Keratinocyte (primary cell): ENCODE data around the gene CTNNBL1. TPM values are rescaled to one million over a fixed set of nuclear protein-coding genes. Genes with fewer than 3 reads are reported as not detected.

Experiments
- DNase-seq: peaks from one replicate; pipeline ENCODE4 v3.0.0-alpha.2; 2011; ENCODE audit warnings: low read depth, missing footprints, low spot score
- FAIRE-seq: peaks from 2 replicates; lab custom pipeline; 2011; peaks lifted over from hg19 to GRCh38; lab: Jason Lieb, UNC
- H2AFZ ChIP-seq: 2 replicates; pipeline ENCODE4 v1.6.0; 2012; ENCODE audit warnings: low read length, control low read depth, inconsistent platforms; ENCODE audit not compliant: control insufficient read depth
- H3K27ac ChIP-seq: 2 replicates; pipeline ENCODE4 v1.5.1; 2011; ENCODE audit warnings: low read length; ENCODE audit not compliant: control insufficient read depth, insufficient read depth
- H3K27me3 ChIP-seq: 3 replicates; pipeline ENCODE4 v1.6.0; 2011; ENCODE audit warnings: low read length; ENCODE audit not compliant: control insufficient read depth, insufficient read depth; ENCODE audit errors: extremely low read depth
- H3K36me3 ChIP-seq, 2 experiments: 2 replicates in 1 of 2; 3 replicates in 1 of 2; pipeline ENCODE4 v1.5.1; 2011; ENCODE audit warnings: low read length in 2 of 2, mild to moderate bottlenecking in 1 of 2; ENCODE audit not compliant: control insufficient read depth in 2 of 2, insufficient read depth in 2 of 2; ENCODE audit errors: extremely low read depth in 1 of 2
- H3K4me1 ChIP-seq: 3 replicates; pipeline ENCODE4 v1.5.1; 2011; ENCODE audit warnings: low read length; ENCODE audit not compliant: control insufficient read depth, insufficient read depth; ENCODE audit errors: extremely low read depth
- H3K4me2 ChIP-seq: 3 replicates; pipeline ENCODE4 v1.6.0; 2011; ENCODE audit warnings: low read depth, low read length; ENCODE audit not compliant: control insufficient read depth, insufficient read depth; ENCODE audit errors: extremely low read depth
- H3K4me3 ChIP-seq, 3 experiments: fragments of 200-600 bp in 1 of 3; sonication (generic) in 1 of 3; 2 replicates in 2 of 3; 3 replicates in 1 of 3; pipeline ENCODE4 v1.5.1; 2011 to 2016; ENCODE audit warnings: low read length in 3 of 3, mild to moderate bottlenecking in 3 of 3, control low read depth in 2 of 3, inconsistent platforms in 1 of 3, low read depth in 1 of 3, mixed read lengths in 1 of 3, mixed run types in 1 of 3, moderate library complexity in 1 of 3; ENCODE audit not compliant: control insufficient read depth in 2 of 3, insufficient read depth in 2 of 3; ENCODE audit errors: extremely low read depth in 1 of 3
- H3K79me2 ChIP-seq: 2 replicates; pipeline ENCODE4 v1.6.0; 2012; ENCODE audit warnings: low read length; ENCODE audit not compliant: control insufficient read depth, insufficient read depth
- H3K9ac ChIP-seq: 3 replicates; pipeline ENCODE4 v1.6.0; 2011; ENCODE audit warnings: low read length; ENCODE audit not compliant: control insufficient read depth, insufficient read depth; ENCODE audit errors: extremely low read depth
- H3K9me1 ChIP-seq: 3 replicates; pipeline ENCODE4 v1.6.0; 2011; ENCODE audit warnings: low read length; ENCODE audit not compliant: control insufficient read depth, insufficient read depth; ENCODE audit errors: extremely low read depth
- H3K9me3 ChIP-seq: 2 replicates; pipeline ENCODE4 v1.5.1; 2012; ENCODE audit warnings: low read depth, low read length; ENCODE audit not compliant: control insufficient read depth
- H4K20me1 ChIP-seq: 3 replicates; pipeline ENCODE4 v1.6.0; 2011; ENCODE audit warnings: low read length; ENCODE audit not compliant: control insufficient read depth, insufficient read depth; ENCODE audit errors: extremely low read depth
- CTCF ChIP-seq, 3 experiments: IDR thresholded peaks in 1 of 3; conservative IDR thresholded peaks in 1 of 3; optimal IDR thresholded peaks in 1 of 3; 2 replicates in 2 of 3; 3 replicates in 1 of 3; pipeline versions ENCODE3 to v1.5.1; 2011; ENCODE audit warnings: low read length in 3 of 3, mild to moderate bottlenecking in 3 of 3, moderate library complexity in 2 of 3, control low read depth in 1 of 3, inconsistent platforms in 1 of 3; ENCODE audit not compliant: insufficient read depth in 2 of 3; ENCODE audit errors: extremely low read depth in 1 of 3
- EZH2 ChIP-seq: IDR thresholded peaks from one replicate; pipeline ENCODE4 v1.6.1; 2012; ENCODE audit warnings: inconsistent platforms, mild to moderate bottlenecking, low read length, moderate library complexity
- dilution Hi-C: fragments of 300-500 bp; cut with MboI; formaldehyde crosslinking; loops from one replicate; pipeline ENCODE4 v1.7.0; 2020; ENCODE audit warnings: low sequenced_read_pairs; ENCODE audit not compliant: extremely low pct_ligation_motif_present
- polyA plus RNA-seq, 5 experiments: library from polyadenylated mRNA; depleted of rRNA in 3 of 5; stranded (reverse) in 3 of 5; stranded (forward) in 1 of 5; unstranded in 1 of 5; fragments of >200 nt; gene quantifications; 1 replicate in 1 of 5; 2 replicates in 3 of 5; 3 replicates in 1 of 5; pipeline versions ENCODE4 v1.2.1 to v1.2.3, GENCODE V29; 2011 to 2012; ENCODE audit warnings: missing spikeins in 2 of 5, low read depth in 1 of 5, low replicate concordance in 1 of 5

Gene CTNNBL1
- polyA plus RNA-seq, 1 donor (not counting 4 experiments of a cell fraction or from before 2014, with no cell fraction given), result 37.0 TPM

- DNase-seq (no peak), FAIRE-seq (no peak)
- Histone ChIP-seq H2AFZ (no peak overlapping the region), H4K20me1 (peaks cover 2% of the 10 kb centered on the region), H3K4me3 (no peak overlapping the region), H3K4me1 (no peaks in the 10 kb centered on the region), H3K9me3 (no peaks in the 10 kb centered on the region), H3K9me1 (no peaks in the 10 kb centered on the region), H3K27me3 (no peaks in the 10 kb centered on the region), H3K9ac (no peak overlapping the region), H3K4me2 (no peak overlapping the region), H3K27ac (no peak overlapping the region), H3K79me2 (no peaks in the 10 kb centered on the region), H3K36me3 (no peaks in the 10 kb centered on the region)
- dilution Hi-C loops, result no loop called here
- TF ChIP-seq EZH2 (no peak), CTCF (optimal IDR thresholded peaks at IDR 0.05 in 1 of 3, IDR thresholded peaks at IDR 0.05 in 1 of 3, conservative IDR thresholded peaks at IDR 0.05 in 1 of 3; ENCODE audit: extremely low read depth in 1 of 3, insufficient read depth in 2 of 3, low read length in 3 of 3) (no peak)
Measured at GRCh38 chr20:37833221-37833896, 139.5 kb downstream of the CTNNBL1 start.

- Histone ChIP-seq H3K4me2 (no peak overlapping the region), H3K4me1 (no peaks in the 10 kb centered on the region), H3K4me3 (no peak overlapping the region), H3K9me1 (no peaks in the 10 kb centered on the region), H3K27me3 (no peaks in the 10 kb centered on the region), H3K27ac (no peak overlapping the region), H3K9me3 (no peaks in the 10 kb centered on the region), H3K79me2 (no peaks in the 10 kb centered on the region), H4K20me1 (peaks cover 2% of the 10 kb centered on the region), H2AFZ (no peak overlapping the region), H3K9ac (no peak overlapping the region), H3K36me3 (peaks cover 0 to under 1% of the 10 kb centered on the region in 2 experiments)
- no peak for DNase-seq
- no peak for FAIRE-seq
- dilution Hi-C loops, result no loop called here
- TF ChIP-seq CTCF (optimal IDR thresholded peaks at IDR 0.05 in 1 of 3, IDR thresholded peaks at IDR 0.05 in 1 of 3, conservative IDR thresholded peaks at IDR 0.05 in 1 of 3; ENCODE audit: extremely low read depth in 1 of 3, insufficient read depth in 2 of 3, low read length in 3 of 3), result no peak
- no peak for TF ChIP-seq EZH2
Measured at GRCh38 chr20:37836926-37837325, 143.1 kb downstream of the CTNNBL1 start.
